ENCODE results near the gene CNTN5. TPM values are rescaled to one million over a fixed set of nuclear protein-coding genes. Genes with fewer than 3 reads are reported as not detected.

CNTN5 gene
- total RNA-seq, 1 donor: not detected

DNA sequence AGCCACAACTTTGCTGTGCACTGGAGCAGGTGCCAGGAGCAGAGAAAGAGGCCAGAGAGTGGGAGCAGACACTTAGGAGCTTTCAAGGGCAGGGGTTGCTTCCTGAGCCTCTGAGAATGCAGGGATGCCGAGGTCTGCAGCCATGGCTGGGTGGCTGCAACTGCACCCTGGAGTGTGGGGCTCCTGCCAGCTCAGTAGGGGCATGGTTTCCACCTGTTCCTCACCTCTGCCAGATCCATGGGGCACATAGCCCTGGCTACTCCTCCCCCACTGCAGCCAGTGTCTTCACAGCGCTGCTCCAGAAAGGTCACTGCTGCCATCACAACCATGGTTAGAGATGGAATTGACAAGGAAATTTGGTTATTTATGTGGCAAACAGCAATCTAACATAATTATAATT lies 404.8 kb downstream of the CNTN5 start:
- Histone ChIP-seq H3K4me3 (ENCODE audit: low read length) (no peak overlapping the region), H3K4me1 (ENCODE audit: insufficient read depth, low read length) (no peaks in the 10 kb centered on the region), H3K9me3 (ENCODE audit: low read depth, low read length) (no peaks in the 10 kb centered on the region), H3K27me3 (ENCODE audit: insufficient read depth, low read length) (no peaks in the 10 kb centered on the region)

DNA sequence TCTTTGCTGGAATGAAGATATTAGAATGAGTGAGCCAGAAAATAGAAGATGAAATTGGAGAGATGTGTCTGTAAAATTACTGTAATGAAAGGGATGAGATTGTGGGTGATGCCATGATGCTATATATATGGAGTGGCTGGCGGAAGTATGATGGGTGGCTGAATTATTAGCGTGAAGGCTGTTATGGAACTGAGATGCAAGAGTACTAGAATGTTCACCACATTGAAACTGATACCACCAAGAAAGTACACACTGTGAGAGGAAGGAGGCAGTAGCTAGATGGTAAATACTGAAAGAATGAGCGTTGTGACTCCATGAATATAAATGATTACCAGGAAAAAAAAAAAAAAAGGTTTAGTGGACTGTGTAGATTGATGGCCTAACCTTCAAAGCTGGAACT lies 411.9 kb downstream of the CNTN5 start:
- Histone ChIP-seq H3K4me3 (ENCODE audit: low read length) (no peak overlapping the region), H3K4me1 (ENCODE audit: insufficient read depth, low read length) (no peaks in the 10 kb centered on the region), H3K27me3 (ENCODE audit: insufficient read depth, low read length) (no peaks in the 10 kb centered on the region), H3K9me3 (ENCODE audit: low read depth, low read length) (no peaks in the 10 kb centered on the region)

DNA sequence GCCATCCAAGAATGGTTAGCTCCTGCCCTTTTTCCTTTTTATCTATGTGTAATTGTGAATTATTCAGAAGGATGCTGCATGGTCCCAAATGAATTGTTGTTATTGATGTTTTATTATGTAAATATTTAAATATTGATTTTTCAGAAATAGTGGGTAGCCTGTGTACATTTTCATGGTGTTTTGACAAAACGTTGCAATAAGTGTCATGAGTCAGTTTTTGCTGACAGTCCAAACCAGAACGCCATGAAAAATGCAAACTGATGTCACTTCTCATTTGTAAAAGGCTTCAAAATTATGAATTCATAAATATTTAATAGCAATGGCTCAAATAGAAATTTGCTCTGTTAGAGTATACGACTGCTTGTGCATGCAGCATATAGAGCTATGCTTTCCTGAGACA lies 422.5 kb downstream of the CNTN5 start:
- no peak overlapping the region for H3K4me3 ChIP-seq (ENCODE audit: low read length)
- no peaks in the 10 kb centered on the region for H3K4me1 ChIP-seq (ENCODE audit: insufficient read depth, low read length)
- no peaks in the 10 kb centered on the region for H3K27me3 ChIP-seq (ENCODE audit: insufficient read depth, low read length)
- no peaks in the 10 kb centered on the region for H3K9me3 ChIP-seq (ENCODE audit: low read depth, low read length)

DNA sequence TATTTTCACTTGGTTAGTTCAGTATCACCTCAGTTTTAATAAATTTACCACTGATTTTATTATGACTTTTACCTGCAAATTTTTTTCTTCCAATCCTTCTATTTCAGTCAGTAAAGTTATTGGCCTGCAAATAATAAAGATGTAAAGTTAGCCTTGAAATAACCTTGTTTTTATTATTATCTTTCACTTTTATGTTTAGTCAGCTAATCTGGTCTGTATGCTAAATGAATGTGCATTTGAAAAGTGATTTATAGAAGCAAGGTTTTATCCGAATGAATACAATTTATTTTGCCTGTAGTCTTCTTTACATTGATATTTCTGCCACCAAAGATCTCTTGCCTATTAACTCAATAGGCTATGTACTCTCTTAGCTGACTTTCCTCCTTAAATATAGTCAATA lies 425.7 kb downstream of the CNTN5 start:
- Histone ChIP-seq H3K27me3 (ENCODE audit: insufficient read depth, low read length) (no peaks in the 10 kb centered on the region), H3K9me3 (ENCODE audit: low read depth, low read length) (no peaks in the 10 kb centered on the region), H3K4me1 (ENCODE audit: insufficient read depth, low read length) (no peaks in the 10 kb centered on the region), H3K4me3 (ENCODE audit: low read length) (no peak overlapping the region)

DNA sequence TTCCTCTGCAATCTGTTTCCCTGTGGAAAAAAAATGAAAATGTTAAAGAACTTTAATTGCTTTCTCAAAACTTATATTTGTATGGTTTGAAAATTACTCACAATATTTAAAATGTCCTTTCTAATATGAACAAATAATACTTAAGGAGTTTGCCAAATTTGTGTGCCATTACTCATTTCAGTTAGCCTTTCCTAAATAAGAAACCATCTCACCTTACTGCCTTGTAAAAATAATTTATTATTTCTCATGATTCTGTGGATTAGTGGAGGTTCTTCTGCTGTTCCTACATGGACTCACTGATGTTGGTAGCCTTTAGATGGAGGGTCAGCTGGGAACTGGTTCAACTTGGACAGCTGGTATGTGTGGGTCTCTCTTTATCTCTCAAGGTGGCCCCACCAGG lies 428.6 kb downstream of the CNTN5 start:
- Histone ChIP-seq H3K4me3 (ENCODE audit: low read length) (no peak overlapping the region), H3K27me3 (ENCODE audit: insufficient read depth, low read length) (no peaks in the 10 kb centered on the region), H3K4me1 (ENCODE audit: insufficient read depth, low read length) (no peaks in the 10 kb centered on the region), H3K9me3 (ENCODE audit: low read depth, low read length) (no peaks in the 10 kb centered on the region)

DNA sequence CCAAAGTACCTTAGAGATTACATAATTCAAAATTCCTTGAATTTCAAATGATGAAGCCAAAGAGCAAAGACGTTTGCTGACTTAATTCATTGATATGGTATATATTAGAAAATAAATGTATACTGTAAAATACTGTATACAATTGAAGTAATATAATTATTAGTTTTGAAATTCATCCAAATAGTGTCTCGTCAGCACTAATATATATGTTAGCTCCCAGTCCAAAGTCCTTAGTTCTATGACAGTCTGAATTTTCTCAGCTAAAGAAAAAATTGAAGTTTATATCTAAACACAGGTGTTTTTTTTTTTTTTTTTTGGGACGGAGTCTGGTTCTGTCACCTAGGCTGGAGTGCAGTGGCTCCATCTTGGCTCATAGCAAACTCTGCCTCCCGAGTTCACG lies 431.3 kb downstream of the CNTN5 start:
- no peaks in the 10 kb centered on the region for H3K27me3 ChIP-seq (ENCODE audit: insufficient read depth, low read length)
- H3K9me3 ChIP-seq (ENCODE audit: low read depth, low read length): no peaks in the 10 kb centered on the region
- no peaks in the 10 kb centered on the region for H3K4me1 ChIP-seq (ENCODE audit: insufficient read depth, low read length)
- H3K4me3 ChIP-seq (ENCODE audit: low read length): no peak overlapping the region

DNA sequence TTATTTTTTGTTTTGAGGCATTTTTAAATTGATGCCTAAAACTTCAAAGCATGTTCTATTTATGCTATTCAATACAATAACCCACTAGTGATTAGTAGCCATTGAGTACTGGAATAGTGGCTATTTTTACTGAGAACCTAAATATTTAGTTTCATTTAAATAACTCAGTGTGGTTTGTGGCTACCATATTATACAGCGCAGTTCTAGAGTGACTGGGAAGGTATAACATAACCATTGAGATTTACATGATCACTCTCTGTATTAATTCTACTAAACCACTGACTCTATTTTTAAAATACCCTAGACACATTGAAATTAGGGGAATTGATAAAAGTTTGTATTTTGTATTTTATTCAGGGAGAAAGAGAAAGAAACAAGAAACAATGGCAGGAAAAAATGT lies 441.2 kb downstream of the CNTN5 start:
- no peak overlapping the region for H3K4me3 ChIP-seq (ENCODE audit: low read length)
- H3K4me1 ChIP-seq (ENCODE audit: insufficient read depth, low read length): no peaks in the 10 kb centered on the region
- H3K27me3 ChIP-seq (ENCODE audit: insufficient read depth, low read length): no peaks in the 10 kb centered on the region
- H3K9me3 ChIP-seq (ENCODE audit: low read depth, low read length): no peaks in the 10 kb centered on the region

DNA sequence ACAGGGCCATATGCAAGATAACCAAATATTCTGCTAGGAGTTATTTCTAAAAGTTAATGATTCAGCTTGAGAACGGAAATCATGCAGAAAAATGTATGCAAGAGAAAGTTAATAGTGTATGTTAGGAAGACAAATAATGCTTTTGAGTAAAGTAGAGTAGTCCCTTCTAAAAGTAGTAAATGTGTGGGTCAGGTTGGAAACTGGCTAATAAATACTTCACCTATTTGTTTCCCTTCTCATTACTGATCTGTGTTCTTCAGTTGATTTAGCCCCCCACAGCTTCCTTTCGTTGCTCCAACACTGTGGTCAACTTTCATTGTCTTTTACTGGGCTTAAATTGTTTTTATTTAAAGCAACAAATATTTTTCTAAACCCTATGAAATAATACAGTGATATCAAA lies 444.2 kb downstream of the CNTN5 start:
- no peaks in the 10 kb centered on the region for H3K4me1 ChIP-seq (ENCODE audit: insufficient read depth, low read length)
- H3K4me3 ChIP-seq (ENCODE audit: low read length): no peak overlapping the region
- no peaks in the 10 kb centered on the region for H3K27me3 ChIP-seq (ENCODE audit: insufficient read depth, low read length)
- peaks cover 5% of the 10 kb centered on the region for H3K9me3 ChIP-seq (ENCODE audit: low read depth, low read length)

DNA sequence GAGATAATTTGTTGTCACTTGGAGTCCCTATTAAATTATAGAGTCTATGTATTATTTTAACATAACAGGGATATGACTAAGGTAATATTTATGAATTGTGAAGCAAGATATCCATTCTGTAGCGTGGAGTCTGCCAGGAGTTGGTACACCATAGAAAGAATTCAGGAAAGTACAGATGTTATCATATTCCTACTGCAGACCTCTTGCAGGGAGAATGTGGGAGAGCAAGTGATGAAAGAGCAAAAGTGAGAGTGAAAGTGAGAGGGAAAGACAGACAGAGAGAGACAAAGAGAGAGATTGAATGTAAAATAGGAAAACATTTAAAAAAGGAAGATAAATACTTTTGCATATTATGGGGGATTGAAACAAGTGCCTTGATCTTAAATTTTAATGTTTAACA lies 468.8 kb downstream of the CNTN5 start:
- Histone ChIP-seq H3K4me1 (ENCODE audit: insufficient read depth, low read length) (no peaks in the 10 kb centered on the region), H3K4me3 (ENCODE audit: low read length) (no peak overlapping the region), H3K9me3 (ENCODE audit: low read depth, low read length) (peaks cover 4% of the 10 kb centered on the region), H3K27me3 (ENCODE audit: insufficient read depth, low read length) (no peaks in the 10 kb centered on the region)

DNA sequence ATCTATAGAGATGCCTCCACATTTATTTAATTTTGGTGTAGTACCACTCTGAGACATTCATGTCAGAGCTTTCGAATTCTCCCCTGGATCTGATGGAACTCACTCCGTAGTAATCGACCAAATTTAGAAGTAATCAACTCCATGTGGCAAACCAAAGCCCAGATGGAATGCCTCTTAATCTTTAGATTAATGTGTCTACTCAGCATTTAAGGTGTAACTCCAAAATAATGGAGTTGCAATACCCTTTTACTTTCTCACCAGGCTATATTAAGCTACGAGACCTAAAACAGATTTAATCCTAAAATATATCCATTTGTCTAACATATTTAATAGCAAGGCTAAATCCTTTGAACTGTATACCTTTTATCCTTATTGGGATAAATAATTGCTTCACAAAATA lies 473.3 kb downstream of the CNTN5 start:
- no peaks in the 10 kb centered on the region for H3K4me1 ChIP-seq (ENCODE audit: insufficient read depth, low read length)
- no peak overlapping the region for H3K4me3 ChIP-seq (ENCODE audit: low read length)
- no peaks in the 10 kb centered on the region for H3K9me3 ChIP-seq (ENCODE audit: low read depth, low read length)
- H3K27me3 ChIP-seq (ENCODE audit: insufficient read depth, low read length): no peaks in the 10 kb centered on the region

DNA sequence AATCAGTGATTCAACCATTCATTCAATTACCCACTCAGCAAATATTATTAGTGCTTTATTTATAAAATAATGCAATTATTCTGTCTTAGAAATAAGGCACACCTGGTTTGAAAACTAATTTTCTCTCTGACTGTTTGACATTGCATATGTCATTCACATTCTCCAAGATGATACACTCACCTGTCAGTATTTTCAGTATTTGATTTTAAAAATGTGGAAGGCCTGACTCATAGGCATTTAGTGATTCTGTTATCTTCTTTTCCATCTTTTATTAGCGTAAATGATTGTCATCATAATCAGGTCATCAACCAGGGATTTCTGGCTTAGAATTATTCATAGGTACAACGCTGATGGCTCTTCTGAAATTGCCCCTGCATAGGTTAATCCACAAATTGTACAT lies 480.9 kb downstream of the CNTN5 start:
- H3K27me3 ChIP-seq (ENCODE audit: insufficient read depth, low read length): no peaks in the 10 kb centered on the region
- no peaks in the 10 kb centered on the region for H3K4me1 ChIP-seq (ENCODE audit: insufficient read depth, low read length)
- H3K9me3 ChIP-seq (ENCODE audit: low read depth, low read length): no peaks in the 10 kb centered on the region
- H3K4me3 ChIP-seq (ENCODE audit: low read length): no peak overlapping the region

DNA sequence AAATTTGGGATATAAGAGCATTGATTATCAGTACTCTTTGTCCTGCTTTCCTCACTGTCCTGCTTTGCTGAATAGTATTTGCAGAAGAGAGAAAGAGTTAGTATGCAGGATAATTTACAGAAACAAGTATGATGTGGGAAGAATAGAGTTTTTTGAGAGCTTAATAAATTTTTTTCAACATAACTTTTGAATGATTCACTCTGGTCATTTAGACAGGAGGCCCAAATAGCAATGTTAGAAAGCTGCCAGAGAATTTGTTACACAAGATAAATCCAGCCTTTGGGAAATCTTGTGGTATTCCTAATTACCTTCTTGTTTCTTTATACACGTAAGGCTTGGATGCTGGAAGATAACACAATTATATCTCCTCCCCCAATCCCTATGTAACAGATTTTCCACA lies 484.6 kb downstream of the CNTN5 start:
- Histone ChIP-seq H3K4me3 (ENCODE audit: low read length) (no peak overlapping the region), H3K9me3 (ENCODE audit: low read depth, low read length) (no peaks in the 10 kb centered on the region), H3K27me3 (ENCODE audit: insufficient read depth, low read length) (no peaks in the 10 kb centered on the region), H3K4me1 (ENCODE audit: insufficient read depth, low read length) (no peaks in the 10 kb centered on the region)

DNA sequence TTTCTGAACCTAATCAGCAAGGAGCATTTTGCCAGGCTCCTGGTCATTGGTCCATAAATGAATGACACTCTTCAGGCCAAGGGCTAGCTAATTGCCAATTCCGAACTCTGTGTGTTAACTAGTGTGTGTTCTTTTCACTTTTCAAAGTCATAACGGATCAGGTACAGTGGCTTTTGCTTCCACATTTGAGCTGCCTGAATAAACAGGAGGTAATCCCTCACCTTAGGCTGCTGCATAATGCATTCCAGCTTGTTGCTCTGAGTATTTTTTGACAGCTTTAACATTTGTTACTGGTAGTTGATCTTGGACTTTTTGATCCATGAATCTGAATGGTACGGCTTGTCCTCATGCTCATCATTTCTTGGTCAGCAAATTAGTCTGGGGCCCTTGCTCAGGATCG lies 485.1 kb downstream of the CNTN5 start:
- H3K9me3 ChIP-seq (ENCODE audit: low read depth, low read length): no peaks in the 10 kb centered on the region
- no peaks in the 10 kb centered on the region for H3K27me3 ChIP-seq (ENCODE audit: insufficient read depth, low read length)
- no peaks in the 10 kb centered on the region for H3K4me1 ChIP-seq (ENCODE audit: insufficient read depth, low read length)
- H3K4me3 ChIP-seq (ENCODE audit: low read length): no peak overlapping the region

DNA sequence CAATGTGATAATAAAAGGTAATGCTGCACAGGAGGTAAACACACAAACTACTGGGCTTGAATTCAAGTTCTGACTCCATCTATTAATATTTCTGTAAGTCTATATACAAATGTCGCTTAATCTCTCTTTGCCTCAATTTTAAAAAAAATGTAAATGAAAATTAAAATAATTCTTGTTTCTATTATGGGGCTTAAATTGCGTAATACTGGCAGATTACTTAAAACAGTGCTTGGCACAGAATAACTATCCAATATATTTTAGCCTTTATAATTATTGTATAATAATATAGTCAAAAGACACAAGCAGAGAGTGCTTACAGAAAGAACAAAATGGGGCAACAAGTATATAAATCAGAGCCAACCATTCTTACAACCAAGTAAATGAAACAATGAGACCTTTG lies 489.1 kb downstream of the CNTN5 start:
- H3K27me3 ChIP-seq (ENCODE audit: insufficient read depth, low read length): no peaks in the 10 kb centered on the region
- H3K4me3 ChIP-seq (ENCODE audit: low read length): no peak overlapping the region
- no peaks in the 10 kb centered on the region for H3K9me3 ChIP-seq (ENCODE audit: low read depth, low read length)
- H3K4me1 ChIP-seq (ENCODE audit: insufficient read depth, low read length): no peaks in the 10 kb centered on the region

DNA sequence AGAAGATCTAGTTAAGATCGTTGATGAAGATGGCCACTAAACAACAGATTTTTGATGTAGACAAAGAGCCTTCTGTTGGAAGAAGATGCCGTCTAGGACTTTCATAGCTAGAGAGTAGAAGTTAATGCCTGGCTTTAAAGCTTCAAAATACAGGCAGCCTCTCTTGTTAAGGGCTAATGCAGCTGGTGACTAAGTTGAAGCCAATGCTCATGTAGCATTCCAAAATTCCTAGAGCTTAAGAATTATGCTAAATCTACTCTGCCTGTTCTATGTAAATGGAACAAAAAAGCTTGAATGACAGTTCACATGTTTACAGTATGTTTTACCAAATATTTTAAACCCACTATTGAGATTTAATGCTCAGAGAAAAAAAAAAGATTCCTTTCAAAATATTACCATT lies 492.6 kb downstream of the CNTN5 start:
- H3K27me3 ChIP-seq (ENCODE audit: insufficient read depth, low read length): no peaks in the 10 kb centered on the region
- no peaks in the 10 kb centered on the region for H3K4me1 ChIP-seq (ENCODE audit: insufficient read depth, low read length)
- no peaks in the 10 kb centered on the region for H3K9me3 ChIP-seq (ENCODE audit: low read depth, low read length)
- H3K4me3 ChIP-seq (ENCODE audit: low read length): no peak overlapping the region

DNA sequence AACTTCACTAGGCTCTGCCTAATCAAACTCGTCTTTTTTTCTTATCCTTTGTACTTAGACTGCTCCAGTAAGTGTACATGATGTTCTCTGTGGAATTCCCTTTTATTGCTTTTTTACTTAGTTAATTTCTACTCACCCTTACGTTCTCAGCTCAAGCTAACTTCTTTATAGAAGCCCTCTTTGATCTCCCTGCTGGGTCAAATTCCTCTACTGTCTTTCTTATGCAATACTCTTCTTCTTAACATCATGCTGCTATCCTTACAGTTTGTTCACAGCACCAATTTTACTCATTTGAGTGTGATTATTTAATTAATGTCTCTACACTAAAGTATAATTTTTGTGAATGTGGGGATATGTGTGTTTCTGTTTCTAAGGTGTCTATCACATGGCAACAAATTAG lies 498.3 kb downstream of the CNTN5 start:
- H3K4me1 ChIP-seq (ENCODE audit: insufficient read depth, low read length): no peaks in the 10 kb centered on the region
- no peaks in the 10 kb centered on the region for H3K27me3 ChIP-seq (ENCODE audit: insufficient read depth, low read length)
- no peak overlapping the region for H3K4me3 ChIP-seq (ENCODE audit: low read length)
- H3K9me3 ChIP-seq (ENCODE audit: low read depth, low read length): no peaks in the 10 kb centered on the region
